Endothelial cell of umbilical vein (primary cell): ENCODE results near the gene TMC2. TPM values are rescaled to one million over a fixed set of nuclear protein-coding genes. Genes with fewer than 3 reads are reported as not detected.

Experiments used
- BruUV-seq: library from RNA; stranded (reverse); fragments of 400-500 nt; replicated peaks from 2 replicates; lab custom pipeline; 2021; lab: Mats Ljungman, UMichigan
- CTCF ChIA-PET: fragments of 300-600, 350-600 bp; sonication (Branson Sonifier 250); formaldehyde crosslinking; loops from one replicate; lab custom pipeline; 2021; ENCODE audit warnings: antibody characterized with exemption, inconsistent platforms; lab: Charles Lee
- POLR2A ChIA-PET: fragments of 300-600, 350-600 bp; sonication (Branson Sonifier 250); formaldehyde crosslinking; loops from one replicate; lab custom pipeline; 2021; ENCODE audit warnings: antibody characterized with exemption, inconsistent platforms; lab: Charles Lee
- DNase-seq: peaks from one replicate; pipeline ENCODE4 v3.0.0-alpha.2; 2011; ENCODE audit warnings: low read depth, low spot score
- FAIRE-seq: peaks from 2 replicates; lab custom pipeline; 2011; peaks lifted over from hg19 to GRCh38; lab: Jason Lieb, UNC
- H2AFZ ChIP-seq: 2 replicates; pipeline ENCODE4 v1.6.0; 2012; ENCODE audit warnings: low read depth, low read length, control low read depth, inconsistent platforms
- H3K27ac ChIP-seq: 2 replicates; pipeline ENCODE4 v1.5.1; 2011; ENCODE audit warnings: low read depth, mild to moderate bottlenecking, control low read depth, low read length, moderate library complexity; ENCODE audit not compliant: insufficient read depth
- H3K27me3 ChIP-seq, 2 experiments: 2 replicates each; pipeline versions ENCODE4 v1.6.0 to v1.6.1; 2011; ENCODE audit warnings: low read length in 2 of 2, mixed read lengths in 1 of 2; ENCODE audit not compliant: control insufficient read depth in 2 of 2, insufficient read depth in 2 of 2
- H3K36me3 ChIP-seq, 2 experiments: 2 replicates in 1 of 2; 3 replicates in 1 of 2; pipeline ENCODE4 v1.5.1; 2011; ENCODE audit warnings: low read length in 2 of 2, mild to moderate bottlenecking in 1 of 2, moderate library complexity in 1 of 2; ENCODE audit not compliant: control insufficient read depth in 2 of 2, insufficient read depth in 2 of 2; ENCODE audit errors: extremely low read depth in 1 of 2
- H3K4me1 ChIP-seq: 3 replicates; pipeline ENCODE4 v1.5.1; 2011; ENCODE audit warnings: mild to moderate bottlenecking, low read length; ENCODE audit not compliant: control insufficient read depth, insufficient read depth; ENCODE audit errors: extremely low read depth
- H3K4me2 ChIP-seq: 2 replicates; pipeline ENCODE4 v1.6.1; 2011; ENCODE audit warnings: low read length, control low read depth, mixed read lengths; ENCODE audit not compliant: insufficient read depth
- H3K4me3 ChIP-seq, 3 experiments: fragments of 200-600 bp in 1 of 3; sonication (generic), shearing (Covaris generic) in 1 of 3; replicated peaks in 1 of 3; 2 replicates each; pipeline ENCODE4 v1.5.1; 2011 to 2016; ENCODE audit warnings: control low read depth in 3 of 3, low read length in 3 of 3, mild to moderate bottlenecking in 2 of 3, inconsistent platforms in 1 of 3, low read depth in 1 of 3, moderate library complexity in 1 of 3; ENCODE audit not compliant: insufficient read depth in 1 of 3
- H3K79me2 ChIP-seq: 2 replicates; pipeline ENCODE4 v1.6.0; 2012; ENCODE audit warnings: low read length, inconsistent platforms; ENCODE audit not compliant: control insufficient read depth, insufficient read depth
- H3K9ac ChIP-seq: replicated peaks from 2 replicates; pipeline ENCODE3; 2011; ENCODE audit warnings: low read length, control low read depth; ENCODE audit not compliant: insufficient read depth; ENCODE audit errors: extremely low read depth
- H3K9me1 ChIP-seq: replicated peaks from 3 replicates; pipeline ENCODE4 v1.6.0; 2011; ENCODE audit warnings: mild to moderate bottlenecking, low read length; ENCODE audit not compliant: control insufficient read depth, insufficient read depth; ENCODE audit errors: extremely low read depth
- H3K9me3 ChIP-seq: replicated peaks from 2 replicates; pipeline ENCODE4 v1.5.1; 2012; ENCODE audit warnings: low read length, inconsistent platforms; ENCODE audit not compliant: control insufficient read depth, insufficient read depth
- H4K20me1 ChIP-seq: replicated peaks from 2 replicates; pipeline ENCODE3; 2011; ENCODE audit warnings: mild to moderate bottlenecking, low read length; ENCODE audit not compliant: control insufficient read depth, insufficient read depth; ENCODE audit errors: extremely low read depth
- EZH2 ChIP-seq: IDR thresholded peaks from 2 replicates; pipeline ENCODE4 v1.6.1; 2012; ENCODE audit warnings: borderline replicate concordance, low read depth, mild to moderate bottlenecking, moderate library complexity, low read length, inconsistent platforms; ENCODE audit not compliant: severe bottlenecking
- FOS ChIP-seq: IDR thresholded peaks from 2 replicates; pipeline ENCODE4 v1.6.1; 2011; ENCODE audit warnings: mild to moderate bottlenecking, low read length, moderate library complexity, borderline replicate concordance; ENCODE audit not compliant: insufficient read depth
- GATA2 ChIP-seq: IDR thresholded peaks from 2 replicates; pipeline ENCODE4 v1.7.0; 2011; ENCODE audit warnings: low read depth, mild to moderate bottlenecking, moderate library complexity, mixed read lengths, low read length; ENCODE audit not compliant: insufficient read length, insufficient read depth
- JUN ChIP-seq: IDR thresholded peaks from 2 replicates; pipeline ENCODE4 v1.6.1; 2011; ENCODE audit warnings: borderline replicate concordance, low read depth; ENCODE audit not compliant: insufficient read length, insufficient read depth
- MYC ChIP-seq: IDR thresholded peaks from one replicate; pipeline ENCODE4 v1.6.1; 2011; ENCODE audit warnings: mild to moderate bottlenecking, low read depth, low read length
- POLR2A ChIP-seq: IDR thresholded peaks from 2 replicates; pipeline ENCODE4 v1.6.1; 2012; ENCODE audit warnings: low read depth, mild to moderate bottlenecking, control low read depth, low read length
- POLR2AphosphoS5 ChIP-seq: IDR thresholded peaks from 2 replicates; pipeline ENCODE4 v1.6.1; 2012; ENCODE audit warnings: low read depth, mild to moderate bottlenecking, control low read depth, low read length, moderate library complexity; ENCODE audit not compliant: insufficient read depth
- dilution Hi-C: fragments of 300-500 bp; cut with MboI; formaldehyde crosslinking; loops from one replicate; pipeline ENCODE4 v1.15.0; 2019; ENCODE audit warnings: low sequenced_read_pairs; ENCODE audit not compliant: extremely low pct_ligation_motif_present
- intact Hi-C: fragments of 100-400 bp; cut with micrococcal nuclease; formaldehyde crosslinking; loops from one replicate; pipeline ENCODE4 v1.10.0; 2022
- polyA plus RNA-seq, 4 experiments: library from polyadenylated mRNA; depleted of rRNA in 3 of 4; stranded (reverse) in 3 of 4; unstranded in 1 of 4; fragments of >200 nt; gene quantifications; 2 replicates each; pipeline versions ENCODE4 v1.2.1 to v1.2.3, GENCODE V29; 2011 to 2012; ENCODE audit warnings: missing spikeins in 1 of 4
- total RNA-seq: library from RNA; stranded (reverse); gene quantifications from 2 replicates; pipeline ENCODE4 v1.2.3, GENCODE V29; 2021
- TF ChIP-seq, protein P1 (sequence below), 2 donors: IDR thresholded peaks; 1 replicate in 1 of 2; 2 replicates in 1 of 2; pipeline ENCODE4 v1.5.1; 2011; ENCODE audit warnings: low read length in 2 of 2, mild to moderate bottlenecking in 2 of 2, moderate library complexity in 2 of 2, control low read depth in 1 of 2, inconsistent platforms in 1 of 2, low read depth in 1 of 2; ENCODE audit not compliant: insufficient read depth in 1 of 2; ENCODE audit errors: extremely low read depth in 1 of 2
- TF ChIP-seq, protein P2 (sequence below): IDR thresholded peaks from 2 replicates; pipeline ENCODE4 v1.6.1; 2011; ENCODE audit not compliant: insufficient read depth, insufficient read length

The TMC2 gene
- total and polyA plus RNA-seq, 2 donors (not counting 3 experiments of a cell fraction or from before 2014, with no cell fraction given), result not detected

DNA sequence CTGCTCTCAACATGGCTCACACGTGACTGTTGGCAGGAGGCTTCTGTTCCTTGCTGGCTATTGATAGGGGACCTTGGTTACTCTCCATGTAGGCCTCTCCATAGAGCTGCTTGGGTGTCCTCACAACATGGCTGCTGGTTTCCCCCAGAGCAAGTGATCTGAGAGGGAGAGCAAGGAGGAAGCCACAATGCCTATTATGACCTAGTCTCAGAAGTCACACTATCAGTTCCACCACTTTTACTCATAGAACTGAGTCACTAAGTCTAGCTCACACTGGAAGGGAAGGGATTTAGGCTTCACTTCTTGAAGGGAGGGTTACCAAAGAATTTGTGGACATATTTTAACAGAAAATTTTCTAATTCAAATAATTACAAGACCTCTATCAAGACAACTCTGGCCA is 107.3 kb downstream of the TMC2 start:
- TF ChIP-seq, protein P1, sequence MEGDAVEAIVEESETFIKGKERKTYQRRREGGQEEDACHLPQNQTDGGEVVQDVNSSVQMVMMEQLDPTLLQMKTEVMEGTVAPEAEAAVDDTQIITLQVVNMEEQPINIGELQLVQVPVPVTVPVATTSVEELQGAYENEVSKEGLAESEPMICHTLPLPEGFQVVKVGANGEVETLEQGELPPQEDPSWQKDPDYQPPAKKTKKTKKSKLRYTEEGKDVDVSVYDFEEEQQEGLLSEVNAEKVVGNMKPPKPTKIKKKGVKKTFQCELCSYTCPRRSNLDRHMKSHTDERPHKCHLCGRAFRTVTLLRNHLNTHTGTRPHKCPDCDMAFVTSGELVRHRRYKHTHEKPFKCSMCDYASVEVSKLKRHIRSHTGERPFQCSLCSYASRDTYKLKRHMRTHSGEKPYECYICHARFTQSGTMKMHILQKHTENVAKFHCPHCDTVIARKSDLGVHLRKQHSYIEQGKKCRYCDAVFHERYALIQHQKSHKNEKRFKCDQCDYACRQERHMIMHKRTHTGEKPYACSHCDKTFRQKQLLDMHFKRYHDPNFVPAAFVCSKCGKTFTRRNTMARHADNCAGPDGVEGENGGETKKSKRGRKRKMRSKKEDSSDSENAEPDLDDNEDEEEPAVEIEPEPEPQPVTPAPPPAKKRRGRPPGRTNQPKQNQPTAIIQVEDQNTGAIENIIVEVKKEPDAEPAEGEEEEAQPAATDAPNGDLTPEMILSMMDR (IDR thresholded peaks at IDR 0.05; ENCODE audit: extremely low read depth in 1 of 2, insufficient read depth in 1 of 2, low read depth in 1 of 2, low read length in 2 of 2), result no peak
- TF ChIP-seq EZH2 (no peak), FOS (no peak), GATA2 (no peak), MYC (no peak), POLR2AphosphoS5 (no peak), POLR2A (no peak), JUN (no peak)
- TF ChIP-seq, protein P2, sequence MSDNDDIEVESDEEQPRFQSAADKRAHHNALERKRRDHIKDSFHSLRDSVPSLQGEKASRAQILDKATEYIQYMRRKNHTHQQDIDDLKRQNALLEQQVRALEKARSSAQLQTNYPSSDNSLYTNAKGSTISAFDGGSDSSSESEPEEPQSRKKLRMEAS, result no peak
- intact Hi-C loops (no loop called here), dilution Hi-C loops (no loop called here)
- no TSS peak for BruUV-seq
- H3K4me1 ChIP-seq, result no peaks in the 10 kb centered on the region
- no peak overlapping the region for H3K9ac ChIP-seq
- ChIA-PET POLR2A (no interaction called here), CTCF (no interaction called here)
- H3K9me1 ChIP-seq, result no peaks in the 10 kb centered on the region
- H3K4me3 ChIP-seq, result no peak overlapping the region
- DNase-seq (no peak), FAIRE-seq (no peak)
- H2AFZ ChIP-seq, result no peak overlapping the region
- no peak overlapping the region for H3K27ac ChIP-seq
- no peaks in the 10 kb centered on the region for H4K20me1 ChIP-seq
- H3K79me2 ChIP-seq, result no peaks in the 10 kb centered on the region
- H3K27me3 ChIP-seq, result no peaks in the 10 kb centered on the region
- H3K9me3 ChIP-seq, result no peaks in the 10 kb centered on the region
- H3K4me2 ChIP-seq, result no peak overlapping the region
- no peaks in the 10 kb centered on the region for H3K36me3 ChIP-seq
